ENCODE results near the gene ETFA. TPM values are rescaled to one million over a fixed set of nuclear protein-coding genes. Genes with fewer than 3 reads are reported as not detected.
A peak's percentile ranks its signal among the peaks of the same experiment; 100 is the strongest.

ETFA gene
- total and polyA plus RNA-seq, 9 of the 15 experiments (the other 6 are each of a cell fraction or from before 2014, with no cell fraction given): 130 to 543 (median 232) TPM

DNA sequence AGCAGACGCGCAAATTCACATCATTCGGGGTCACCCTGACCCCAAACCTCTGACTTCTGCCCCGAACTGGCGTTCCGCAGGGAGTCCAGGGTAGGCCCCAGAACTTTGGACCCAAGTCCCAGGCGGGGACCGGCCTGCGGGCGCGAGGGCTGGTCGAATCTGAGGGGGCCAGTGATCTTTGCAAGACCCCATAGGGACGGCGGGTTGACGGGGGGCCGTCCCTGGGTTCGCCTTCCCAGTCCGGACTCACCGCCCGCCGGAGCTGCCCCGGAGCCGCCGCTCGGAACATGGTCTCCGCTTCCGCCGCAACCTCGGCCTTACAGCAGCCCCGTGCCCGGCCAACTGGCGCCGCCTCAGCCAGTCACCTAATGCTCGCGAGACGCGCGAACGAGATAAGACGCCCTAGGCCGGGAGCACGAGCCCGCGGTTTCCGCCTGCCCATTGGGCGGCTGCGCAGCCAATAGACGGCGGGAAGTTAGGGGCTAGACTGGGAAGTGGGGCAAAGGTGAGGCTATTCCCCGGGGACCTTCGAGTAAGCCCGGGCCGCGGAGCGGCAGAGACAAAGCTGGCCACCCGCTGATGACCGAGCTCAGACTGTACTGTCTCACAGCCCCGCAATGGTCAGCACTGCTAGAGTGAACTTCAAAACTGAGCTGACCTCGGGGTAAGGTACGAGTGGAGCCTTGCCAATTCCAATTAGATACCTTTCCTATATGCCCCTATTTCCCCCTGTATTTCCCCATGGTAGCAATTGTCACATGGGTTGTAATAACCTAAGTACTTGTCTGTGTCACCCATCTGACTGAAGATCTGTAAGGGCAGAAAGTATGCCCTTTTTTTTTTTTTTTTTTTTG is at the start of gene ETFA (continued):
- 0 out of 2 replicates have a peak, but pooled peaks have one; percentile 22 for TF ChIP-seq ZNF224 (CRISPR knock-in tag; IDR thresholded peaks at IDR 0.05)
- TF ChIP-seq, protein P1, sequence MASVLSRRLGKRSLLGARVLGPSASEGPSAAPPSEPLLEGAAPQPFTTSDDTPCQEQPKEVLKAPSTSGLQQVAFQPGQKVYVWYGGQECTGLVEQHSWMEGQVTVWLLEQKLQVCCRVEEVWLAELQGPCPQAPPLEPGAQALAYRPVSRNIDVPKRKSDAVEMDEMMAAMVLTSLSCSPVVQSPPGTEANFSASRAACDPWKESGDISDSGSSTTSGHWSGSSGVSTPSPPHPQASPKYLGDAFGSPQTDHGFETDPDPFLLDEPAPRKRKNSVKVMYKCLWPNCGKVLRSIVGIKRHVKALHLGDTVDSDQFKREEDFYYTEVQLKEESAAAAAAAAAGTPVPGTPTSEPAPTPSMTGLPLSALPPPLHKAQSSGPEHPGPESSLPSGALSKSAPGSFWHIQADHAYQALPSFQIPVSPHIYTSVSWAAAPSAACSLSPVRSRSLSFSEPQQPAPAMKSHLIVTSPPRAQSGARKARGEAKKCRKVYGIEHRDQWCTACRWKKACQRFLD (CRISPR knock-in tag; IDR thresholded peaks at IDR 0.05): peak; percentile 81
- TF ChIP-seq ZNF445 (CRISPR knock-in tag; IDR thresholded peaks at IDR 0.05; ENCODE audit: low read depth): no peak
- no peak; the same call in 1 of the 2 replicates for TF ChIP-seq ETV1 (tag; conservative IDR thresholded peaks at IDR 0.05; ENCODE audit: low read depth)
- TF ChIP-seq, protein P2, sequence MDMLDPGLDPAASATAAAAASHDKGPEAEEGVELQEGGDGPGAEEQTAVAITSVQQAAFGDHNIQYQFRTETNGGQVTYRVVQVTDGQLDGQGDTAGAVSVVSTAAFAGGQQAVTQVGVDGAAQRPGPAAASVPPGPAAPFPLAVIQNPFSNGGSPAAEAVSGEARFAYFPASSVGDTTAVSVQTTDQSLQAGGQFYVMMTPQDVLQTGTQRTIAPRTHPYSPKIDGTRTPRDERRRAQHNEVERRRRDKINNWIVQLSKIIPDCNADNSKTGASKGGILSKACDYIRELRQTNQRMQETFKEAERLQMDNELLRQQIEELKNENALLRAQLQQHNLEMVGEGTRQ (CRISPR knock-in tag; IDR thresholded peaks at IDR 0.05): peak; percentile 86
- no peak for TF ChIP-seq ZNF197 (CRISPR knock-in tag; IDR thresholded peaks at IDR 0.05; ENCODE audit: low read depth)
- TF ChIP-seq, protein P3, sequence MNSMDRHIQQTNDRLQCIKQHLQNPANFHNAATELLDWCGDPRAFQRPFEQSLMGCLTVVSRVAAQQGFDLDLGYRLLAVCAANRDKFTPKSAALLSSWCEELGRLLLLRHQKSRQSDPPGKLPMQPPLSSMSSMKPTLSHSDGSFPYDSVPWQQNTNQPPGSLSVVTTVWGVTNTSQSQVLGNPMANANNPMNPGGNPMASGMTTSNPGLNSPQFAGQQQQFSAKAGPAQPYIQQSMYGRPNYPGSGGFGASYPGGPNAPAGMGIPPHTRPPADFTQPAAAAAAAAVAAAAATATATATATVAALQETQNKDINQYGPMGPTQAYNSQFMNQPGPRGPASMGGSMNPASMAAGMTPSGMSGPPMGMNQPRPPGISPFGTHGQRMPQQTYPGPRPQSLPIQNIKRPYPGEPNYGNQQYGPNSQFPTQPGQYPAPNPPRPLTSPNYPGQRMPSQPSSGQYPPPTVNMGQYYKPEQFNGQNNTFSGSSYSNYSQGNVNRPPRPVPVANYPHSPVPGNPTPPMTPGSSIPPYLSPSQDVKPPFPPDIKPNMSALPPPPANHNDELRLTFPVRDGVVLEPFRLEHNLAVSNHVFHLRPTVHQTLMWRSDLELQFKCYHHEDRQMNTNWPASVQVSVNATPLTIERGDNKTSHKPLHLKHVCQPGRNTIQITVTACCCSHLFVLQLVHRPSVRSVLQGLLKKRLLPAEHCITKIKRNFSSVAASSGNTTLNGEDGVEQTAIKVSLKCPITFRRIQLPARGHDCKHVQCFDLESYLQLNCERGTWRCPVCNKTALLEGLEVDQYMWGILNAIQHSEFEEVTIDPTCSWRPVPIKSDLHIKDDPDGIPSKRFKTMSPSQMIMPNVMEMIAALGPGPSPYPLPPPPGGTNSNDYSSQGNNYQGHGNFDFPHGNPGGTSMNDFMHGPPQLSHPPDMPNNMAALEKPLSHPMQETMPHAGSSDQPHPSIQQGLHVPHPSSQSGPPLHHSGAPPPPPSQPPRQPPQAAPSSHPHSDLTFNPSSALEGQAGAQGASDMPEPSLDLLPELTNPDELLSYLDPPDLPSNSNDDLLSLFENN (IDR thresholded peaks at IDR 0.05; ENCODE audit: low read depth in 2 of 2, low read length in 2 of 2): peak in 1 of 2 experiments; percentile 51; a peak in 1 of 4 replicates
- peak; percentile 99 for TF ChIP-seq ZFX (CRISPR knock-in tag; IDR thresholded peaks at IDR 0.05)
- peak; percentile 37; the same call in 1 of the 2 replicates for TF ChIP-seq TCF3 (CRISPR knock-in tag; IDR thresholded peaks at IDR 0.05)
- peak; percentile 80 for TF ChIP-seq RBM22 (IDR thresholded peaks at IDR 0.05; ENCODE audit: low read depth, low read length, poor library complexity, severe bottlenecking)
- TF ChIP-seq, protein P4, sequence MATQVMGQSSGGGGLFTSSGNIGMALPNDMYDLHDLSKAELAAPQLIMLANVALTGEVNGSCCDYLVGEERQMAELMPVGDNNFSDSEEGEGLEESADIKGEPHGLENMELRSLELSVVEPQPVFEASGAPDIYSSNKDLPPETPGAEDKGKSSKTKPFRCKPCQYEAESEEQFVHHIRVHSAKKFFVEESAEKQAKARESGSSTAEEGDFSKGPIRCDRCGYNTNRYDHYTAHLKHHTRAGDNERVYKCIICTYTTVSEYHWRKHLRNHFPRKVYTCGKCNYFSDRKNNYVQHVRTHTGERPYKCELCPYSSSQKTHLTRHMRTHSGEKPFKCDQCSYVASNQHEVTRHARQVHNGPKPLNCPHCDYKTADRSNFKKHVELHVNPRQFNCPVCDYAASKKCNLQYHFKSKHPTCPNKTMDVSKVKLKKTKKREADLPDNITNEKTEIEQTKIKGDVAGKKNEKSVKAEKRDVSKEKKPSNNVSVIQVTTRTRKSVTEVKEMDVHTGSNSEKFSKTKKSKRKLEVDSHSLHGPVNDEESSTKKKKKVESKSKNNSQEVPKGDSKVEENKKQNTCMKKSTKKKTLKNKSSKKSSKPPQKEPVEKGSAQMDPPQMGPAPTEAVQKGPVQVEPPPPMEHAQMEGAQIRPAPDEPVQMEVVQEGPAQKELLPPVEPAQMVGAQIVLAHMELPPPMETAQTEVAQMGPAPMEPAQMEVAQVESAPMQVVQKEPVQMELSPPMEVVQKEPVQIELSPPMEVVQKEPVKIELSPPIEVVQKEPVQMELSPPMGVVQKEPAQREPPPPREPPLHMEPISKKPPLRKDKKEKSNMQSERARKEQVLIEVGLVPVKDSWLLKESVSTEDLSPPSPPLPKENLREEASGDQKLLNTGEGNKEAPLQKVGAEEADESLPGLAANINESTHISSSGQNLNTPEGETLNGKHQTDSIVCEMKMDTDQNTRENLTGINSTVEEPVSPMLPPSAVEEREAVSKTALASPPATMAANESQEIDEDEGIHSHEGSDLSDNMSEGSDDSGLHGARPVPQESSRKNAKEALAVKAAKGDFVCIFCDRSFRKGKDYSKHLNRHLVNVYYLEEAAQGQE (IDR thresholded peaks at IDR 0.05; ENCODE audit: borderline replicate concordance): no peak
- TF ChIP-seq, protein P4 (CRISPR knock-in tag; IDR thresholded peaks at IDR 0.05; ENCODE audit: low read depth): peak; percentile 44
